ENCODE data around the gene NEO1.
"Not testable (repeated sequence)": the region's sequence is repeated elsewhere in the genome, so short reads cannot be mapped to it uniquely, and the experiment has no call there.

NEO1 gene

DNA sequence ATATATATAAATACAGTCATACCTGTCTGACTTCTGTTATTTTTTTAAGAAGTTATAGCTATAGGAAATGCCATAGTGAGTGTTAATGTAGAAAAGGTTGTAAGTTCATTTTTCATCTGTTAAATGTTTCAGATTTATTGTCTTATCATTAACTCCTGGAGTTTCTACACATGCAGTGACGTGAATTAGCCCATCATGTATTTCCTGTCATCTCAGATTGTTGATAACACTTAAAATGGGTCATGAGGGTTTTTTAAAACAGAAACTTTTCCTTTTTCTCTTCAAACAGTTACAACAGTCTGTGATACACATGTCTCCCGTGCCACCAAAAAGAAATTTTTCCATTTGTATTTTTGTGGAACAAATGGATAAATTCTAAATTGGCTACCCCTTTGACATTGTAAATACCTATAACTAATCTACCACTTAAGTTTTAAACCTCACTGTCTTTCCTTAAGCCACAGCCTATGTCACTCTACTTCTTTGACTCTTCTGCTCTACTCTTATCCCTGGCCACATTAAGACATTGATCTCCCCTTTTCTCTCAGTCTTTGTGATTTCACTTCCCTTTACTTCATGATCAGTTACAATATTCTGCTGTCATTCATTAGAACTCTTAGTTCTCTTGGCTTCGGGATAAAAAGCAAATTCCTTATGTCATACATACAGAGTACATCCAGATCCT, 89.1 kb downstream of the NEO1 start:
- no peak for DNase-seq (ENCODE audit: low spot score)

DNA sequence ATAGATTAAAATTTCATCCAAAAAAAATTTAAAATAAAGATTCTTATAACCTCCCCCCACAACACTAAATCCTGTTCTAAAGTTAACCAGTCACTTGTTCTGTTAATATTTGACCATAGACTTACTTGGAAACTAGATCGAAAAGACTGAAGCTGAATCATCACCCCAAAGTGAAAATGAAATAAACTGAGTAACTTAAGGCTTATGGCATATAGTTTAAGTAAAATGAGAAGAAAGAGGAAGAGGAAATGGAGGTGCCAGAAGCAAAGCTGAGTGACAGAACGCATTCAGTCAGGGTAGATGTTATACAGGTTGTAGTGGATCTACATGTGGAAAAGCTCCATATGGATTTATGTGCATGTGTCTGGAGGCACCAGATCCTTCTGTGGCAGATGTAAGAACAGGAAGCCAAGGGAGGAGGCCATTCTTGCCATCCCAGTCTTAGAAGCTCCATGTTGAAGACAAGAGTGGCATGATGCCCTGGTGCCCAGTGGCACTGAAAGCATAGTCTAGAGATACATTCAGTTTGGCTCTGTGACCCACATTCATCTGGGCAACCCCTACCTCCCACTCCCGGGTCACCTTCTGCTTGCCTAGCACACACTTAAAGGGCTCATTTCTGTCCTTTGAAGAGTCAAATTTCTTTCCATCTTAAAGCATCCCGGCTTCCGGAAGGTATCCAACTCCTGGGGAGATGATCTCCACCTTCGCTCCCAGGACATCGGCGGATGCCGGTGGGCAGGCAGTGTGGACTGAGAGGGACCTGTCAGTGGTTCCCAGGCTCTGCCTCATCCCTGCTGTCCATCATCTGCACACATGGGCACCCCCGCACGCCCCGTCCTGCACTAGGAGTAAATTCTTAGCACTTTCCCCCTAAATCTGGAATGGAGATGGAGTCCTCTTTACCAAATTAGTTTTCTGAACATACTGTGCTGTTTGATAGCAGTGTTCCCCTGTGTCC, 90.8 kb downstream of the NEO1 start:
- peak; percentile 84 for DNase-seq (ENCODE audit: low spot score)

DNA sequence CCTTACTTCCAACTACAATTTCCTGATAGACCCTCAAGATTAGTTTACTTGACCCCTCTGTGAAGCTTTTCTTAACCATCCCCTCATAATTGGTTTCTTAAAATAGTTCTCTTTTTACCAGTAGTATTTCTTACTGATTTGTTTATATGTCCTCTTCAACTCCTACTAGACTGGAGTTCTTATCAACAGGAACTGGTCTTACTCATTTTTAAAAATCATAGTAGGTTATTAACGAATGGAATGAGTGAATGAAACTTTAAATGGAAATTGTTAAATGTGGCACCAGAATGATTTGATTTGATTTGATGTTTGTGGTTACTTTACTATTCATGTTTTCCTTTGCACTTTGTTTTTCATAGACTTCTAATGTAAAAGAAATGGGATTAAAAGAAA, 91.5 kb downstream of the NEO1 start:
- no peak for DNase-seq (ENCODE audit: low spot score)

DNA sequence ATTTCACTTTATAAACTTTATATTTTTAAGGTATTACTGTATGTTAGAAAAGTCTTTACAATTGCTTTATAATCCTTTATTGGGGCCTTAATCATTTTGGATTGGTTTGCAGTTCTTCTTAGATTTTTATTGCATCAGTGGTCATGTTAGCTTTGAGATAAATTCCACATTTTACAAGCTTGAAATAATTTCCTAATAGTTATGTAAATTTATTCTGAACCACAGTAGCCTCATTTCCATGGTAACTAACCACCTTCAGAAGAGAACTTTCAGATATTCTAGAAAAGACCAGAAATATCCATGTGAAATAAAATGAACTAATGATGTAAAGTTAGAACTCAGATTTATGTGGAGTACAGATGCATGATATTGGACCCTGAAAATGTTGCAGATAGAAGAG, 94.2 kb downstream of the NEO1 start:
- DNase-seq (ENCODE audit: low spot score) = no peak

DNA sequence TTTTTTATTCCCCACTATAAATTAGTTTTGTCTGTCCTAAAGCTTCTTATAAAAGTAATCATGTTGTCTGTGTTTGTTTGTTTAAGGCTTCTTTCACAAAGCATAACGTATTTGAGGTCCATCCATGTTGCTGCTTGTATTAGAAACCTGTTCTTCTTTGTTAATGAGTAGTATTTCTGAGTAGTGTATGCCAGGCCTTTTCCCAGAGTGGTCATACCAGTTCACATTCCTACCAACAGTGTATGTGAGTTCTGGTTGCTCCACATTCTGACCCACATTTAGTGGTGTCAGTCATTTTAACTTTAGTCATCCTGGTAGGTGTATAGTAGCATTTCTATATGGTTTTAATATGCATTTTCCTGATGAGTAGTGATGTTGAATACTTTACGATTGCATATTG, 98.6 kb downstream of the NEO1 start:
- no peak for DNase-seq (ENCODE audit: low spot score)

DNA sequence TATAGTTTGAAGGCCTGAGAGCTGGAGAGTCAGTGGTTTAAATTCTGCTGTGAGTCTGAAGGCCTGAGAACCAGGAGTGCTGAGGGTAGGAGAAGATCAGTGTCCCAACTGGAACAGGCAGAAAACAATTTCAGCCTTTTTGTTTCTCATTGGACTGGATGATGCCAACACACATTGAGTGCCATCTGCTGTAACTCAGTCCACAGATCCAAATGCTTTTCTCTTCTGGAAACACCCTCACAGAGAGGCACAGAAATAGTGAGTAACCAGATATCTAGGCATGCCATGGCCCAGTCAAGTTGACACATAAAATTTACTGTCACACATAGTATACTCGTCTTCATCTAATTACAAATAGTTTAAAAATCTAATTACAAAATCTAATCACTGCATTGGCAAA, 100.8 kb downstream of the NEO1 start:
- DNase-seq (ENCODE audit: low spot score) = no peak

DNA sequence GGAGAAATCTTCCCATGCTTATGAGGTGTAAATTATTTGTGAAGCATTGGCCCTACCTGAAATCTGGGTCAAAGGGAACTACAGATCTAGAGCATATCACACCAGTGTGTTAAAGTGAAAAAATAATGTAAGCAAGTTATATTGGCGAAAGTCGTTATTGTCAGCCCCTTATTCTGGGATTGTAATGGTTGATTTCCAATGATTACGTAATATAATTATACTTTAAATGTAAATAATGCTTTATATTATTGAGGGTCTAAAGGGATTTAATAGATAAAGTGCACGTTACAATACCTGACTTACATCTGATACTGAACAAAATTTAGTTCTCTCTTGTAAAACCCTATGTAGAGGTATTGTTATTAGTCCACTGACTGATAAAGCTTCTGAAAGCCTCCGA, 101.2 kb downstream of the NEO1 start:
- no peak for DNase-seq (ENCODE audit: low spot score)

DNA sequence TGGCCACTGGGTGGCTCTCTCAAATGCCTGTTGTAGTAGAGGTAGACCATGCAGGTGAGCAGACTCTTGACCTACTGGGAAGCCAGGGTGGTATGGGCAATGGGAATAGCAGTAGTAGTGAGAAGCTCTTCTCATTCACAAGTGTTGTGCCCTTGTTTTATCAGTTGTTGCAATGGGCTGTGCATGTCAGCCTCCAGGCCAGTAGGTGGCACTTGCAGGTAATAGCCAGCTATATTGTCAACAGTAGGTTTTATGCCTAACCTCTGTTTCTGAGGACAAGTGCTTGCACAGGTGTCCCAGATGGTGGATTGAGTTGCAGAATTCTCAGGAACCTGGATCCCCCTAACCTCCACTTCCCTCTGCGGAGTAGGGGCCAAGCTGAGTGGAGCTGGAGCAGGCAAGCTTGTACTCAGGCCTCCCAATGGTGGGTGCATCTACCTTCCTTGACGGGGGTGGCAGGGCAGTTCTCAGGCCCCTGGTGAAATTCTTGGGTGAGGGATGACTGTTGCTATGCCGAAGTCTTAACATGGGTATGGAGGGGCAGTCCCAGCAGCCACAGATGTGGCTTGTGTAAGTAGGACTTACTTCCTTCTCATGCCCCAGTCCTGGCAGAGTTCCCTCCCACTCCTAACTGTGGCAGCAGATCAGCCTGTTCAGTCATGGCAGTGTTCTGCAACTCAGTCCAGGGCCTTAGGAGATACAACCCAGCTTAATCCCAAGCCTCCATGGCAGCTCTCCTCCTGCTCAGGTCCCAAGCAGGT, 104.3 kb downstream of the NEO1 start:
- DNase-seq (ENCODE audit: low spot score) = no peak

DNA sequence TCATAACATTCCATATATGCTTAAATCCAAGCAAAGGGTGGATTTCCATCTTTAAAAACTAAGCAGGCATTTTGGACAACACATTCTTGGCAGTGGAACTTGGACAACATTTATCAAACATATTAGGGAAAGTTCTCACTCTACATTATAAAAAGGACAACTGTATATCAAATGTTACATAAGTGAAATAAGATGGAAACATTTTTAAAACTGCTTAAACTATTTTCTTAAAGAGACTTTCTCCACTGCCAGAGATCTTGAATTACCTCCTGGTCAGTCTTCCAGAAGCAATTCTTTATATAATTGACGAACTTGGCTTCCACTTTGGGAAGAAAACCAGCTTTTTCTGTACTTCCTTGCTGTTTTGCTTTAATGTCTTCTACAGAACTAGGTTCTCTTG, 109.3 kb downstream of the NEO1 start:
- no peak for DNase-seq (ENCODE audit: low spot score)

DNA sequence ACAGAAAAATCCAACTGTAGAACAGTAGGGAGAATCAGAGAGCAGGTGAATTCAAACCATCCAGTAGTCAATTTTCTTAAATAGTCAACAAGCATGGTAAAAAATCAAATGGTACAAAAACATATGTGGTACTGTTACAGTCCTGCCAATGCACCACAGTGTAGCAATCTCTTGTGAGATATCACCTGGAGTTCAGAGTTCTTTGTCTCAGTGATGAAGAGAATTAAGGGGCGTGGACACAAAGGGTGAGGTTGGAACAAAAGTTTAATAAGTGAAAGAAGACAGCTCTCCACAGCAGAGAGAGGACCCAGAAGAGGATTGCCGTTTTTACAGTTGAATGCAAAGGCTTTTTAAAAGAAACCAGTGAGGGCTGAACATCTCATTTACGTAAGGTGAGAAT, 113.2 kb downstream of the NEO1 start:
- DNase-seq (ENCODE audit: low spot score) = no peak

DNA sequence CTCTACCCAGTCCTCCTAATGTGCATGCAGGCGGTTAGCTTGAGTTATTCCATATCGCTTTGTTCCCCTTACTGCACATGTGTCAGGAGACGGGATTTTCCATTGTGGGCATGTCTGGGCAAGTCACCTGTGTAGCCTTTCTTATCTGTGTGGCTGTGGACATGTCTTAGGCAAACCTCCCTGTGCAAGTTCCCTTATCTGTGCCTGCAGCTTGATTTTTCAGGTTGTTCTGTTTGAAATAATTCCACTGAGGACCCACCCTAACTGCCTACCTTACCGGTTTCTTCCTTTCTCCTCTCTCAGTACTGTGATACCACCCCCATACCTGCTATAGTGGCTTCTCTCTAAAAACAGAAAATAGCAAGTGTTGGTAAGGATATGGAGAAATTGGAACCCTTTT, 113.6 kb downstream of the NEO1 start:
- no peak for DNase-seq (ENCODE audit: low spot score)

DNA sequence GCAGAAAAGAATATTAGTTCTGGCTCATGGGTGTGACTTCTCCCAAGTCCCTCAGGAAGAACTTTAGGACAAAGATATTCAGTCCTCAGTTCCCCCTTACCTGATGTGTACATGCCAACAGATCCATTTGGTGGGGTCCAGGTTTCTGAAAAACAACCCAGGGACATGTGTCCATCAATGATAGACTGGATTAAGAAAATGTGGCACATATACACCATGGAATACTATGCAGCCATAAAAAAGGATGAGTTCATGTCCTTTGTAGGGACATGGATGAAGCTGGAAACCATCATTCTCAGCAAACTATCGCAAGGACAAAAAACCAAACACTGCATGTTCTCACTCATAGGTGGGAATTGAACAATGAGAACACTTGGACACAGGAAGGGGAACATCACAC, 114.4 kb downstream of the NEO1 start:
- DNase-seq (ENCODE audit: low spot score) = not testable (repeated sequence)

DNA sequence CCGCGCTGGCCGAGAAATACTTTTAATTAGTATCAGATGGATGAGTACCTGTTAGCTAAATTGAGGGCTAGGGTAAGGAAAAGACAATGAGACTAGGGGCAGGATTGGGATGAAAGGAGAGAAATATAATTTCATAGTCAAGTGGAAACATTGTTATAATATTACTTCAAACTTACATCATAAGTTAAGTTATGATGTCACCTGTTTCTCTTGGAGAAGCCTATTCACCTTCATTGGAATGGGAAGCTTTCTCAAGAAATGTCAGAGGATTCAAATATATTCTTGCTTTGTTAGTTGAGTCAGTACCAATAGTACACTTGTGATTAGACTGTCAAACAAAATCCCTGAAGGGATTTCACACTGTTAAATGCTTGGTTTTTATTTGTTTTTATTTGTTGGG, 116.2 kb downstream of the NEO1 start:
- DNase-seq (ENCODE audit: low spot score) = no peak

DNA sequence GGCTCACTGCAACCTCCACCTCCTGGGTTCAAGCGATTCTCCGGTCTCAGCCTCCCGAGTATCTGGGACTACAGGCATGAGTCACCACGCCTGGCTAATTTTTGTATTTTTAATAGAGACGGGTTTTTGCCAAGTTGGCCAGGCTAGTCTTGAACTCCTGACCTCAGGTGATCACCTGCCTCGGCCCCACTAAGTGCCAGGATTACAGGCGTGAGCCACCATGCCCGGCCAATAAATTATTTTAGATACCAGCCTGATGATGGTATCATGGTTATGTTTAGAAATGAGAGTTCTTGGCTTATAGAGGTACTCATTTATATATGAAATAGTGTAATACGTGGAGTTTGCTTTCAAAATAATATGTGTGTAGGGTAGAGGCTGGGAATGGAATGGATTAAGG, 119.4 kb downstream of the NEO1 start:
- DNase-seq (ENCODE audit: low spot score) = no peak

DNA sequence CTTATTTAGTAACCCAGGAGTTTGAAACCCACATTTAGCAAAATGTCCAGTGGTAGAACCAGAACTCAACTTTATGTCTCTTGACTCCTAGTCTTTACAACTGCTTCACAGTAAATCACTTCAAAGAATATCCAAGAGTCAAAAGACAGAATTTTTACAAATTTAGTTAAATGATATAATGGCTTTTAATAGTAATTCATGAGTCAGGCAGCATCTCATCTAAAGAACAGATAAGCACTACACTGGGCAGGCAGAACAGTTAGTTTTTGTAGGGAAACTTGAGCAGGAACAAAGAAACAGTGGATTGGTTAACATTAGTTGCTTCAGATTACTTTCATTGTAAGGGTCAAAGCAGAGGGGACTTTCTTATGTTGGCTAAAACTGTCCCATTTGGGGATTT, 120.2 kb downstream of the NEO1 start:
- no peak for DNase-seq (ENCODE audit: low spot score)

DNA sequence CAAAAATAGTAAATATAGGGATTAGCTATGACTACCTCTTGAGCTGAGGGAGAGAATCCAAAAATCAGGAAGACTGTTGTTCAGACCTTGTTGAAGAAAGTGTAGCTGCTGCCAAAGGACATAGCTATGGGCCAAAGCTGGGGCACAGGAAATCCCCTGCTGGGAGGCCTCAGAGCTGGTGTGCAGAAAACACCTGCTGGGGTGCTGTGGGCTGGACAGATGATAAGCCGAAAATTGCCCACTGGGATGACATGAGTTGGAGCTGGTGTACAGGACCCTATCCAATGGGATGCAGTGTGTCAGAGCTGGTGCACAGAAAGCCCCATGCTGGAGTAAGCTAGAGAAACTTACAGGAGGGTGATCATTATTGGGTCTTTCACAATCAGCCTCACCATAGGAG, 121.9 kb downstream of the NEO1 start:
- DNase-seq (ENCODE audit: low spot score) = no peak

DNA sequence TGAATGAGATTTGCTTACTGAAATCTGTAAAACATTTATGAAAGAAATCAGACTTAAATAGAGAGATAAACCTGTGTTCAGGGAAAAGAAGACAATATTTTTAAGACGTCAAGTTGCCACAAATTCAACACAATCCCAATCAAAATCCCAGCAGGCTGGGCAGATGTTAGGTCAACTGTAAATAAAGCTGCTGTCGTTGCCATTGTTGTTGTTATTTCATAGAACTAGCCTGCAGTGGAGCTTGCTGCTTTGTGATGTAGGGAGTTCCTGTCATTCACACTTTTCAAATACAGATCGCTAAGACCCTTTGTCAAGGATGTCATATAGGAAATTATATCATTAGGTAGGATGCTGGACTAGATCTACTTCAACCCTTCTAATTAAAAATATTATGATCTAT, 123.1 kb downstream of the NEO1 start:
- DNase-seq (ENCODE audit: low spot score) = no peak

DNA sequence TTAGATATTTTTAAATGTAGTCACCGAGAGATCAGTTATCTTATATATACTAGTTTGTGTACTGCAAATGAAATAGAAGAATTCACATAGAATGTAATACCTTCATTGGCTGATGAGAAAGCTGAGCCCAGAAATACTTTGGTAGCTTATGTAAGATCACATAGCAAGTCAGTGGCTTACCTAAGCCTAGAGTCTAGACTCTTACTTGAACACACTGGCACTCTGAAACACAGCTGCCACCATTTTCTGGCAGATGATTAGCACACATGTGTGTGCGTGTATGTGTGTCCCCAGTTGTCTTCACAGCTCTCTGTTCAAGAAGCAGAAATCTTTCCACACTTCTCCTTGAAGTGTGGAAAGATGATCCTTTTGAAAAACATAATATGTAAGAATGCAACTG, 124.3 kb downstream of the NEO1 start:
- DNase-seq (ENCODE audit: low spot score) = no peak

DNA sequence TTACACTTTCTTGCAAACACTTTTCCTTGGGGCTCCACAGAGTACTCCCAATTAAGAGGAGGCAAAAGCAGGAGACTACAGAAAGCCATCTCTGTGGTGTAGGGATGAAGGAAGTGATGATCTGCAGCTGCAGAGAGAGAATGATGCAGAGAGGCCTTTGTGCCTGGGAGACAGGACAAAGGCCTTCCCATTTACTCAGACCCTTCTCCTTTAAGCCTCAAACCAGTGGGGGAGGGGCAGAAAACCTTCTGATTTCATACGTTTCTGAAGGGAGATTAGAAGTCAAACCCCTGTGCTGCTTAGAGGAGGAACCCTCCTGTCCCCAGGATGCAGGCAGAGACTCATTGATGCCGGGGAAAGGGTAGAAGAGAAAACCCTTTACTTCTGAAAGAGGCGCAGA, 130.8 kb downstream of the NEO1 start:
- no peak for DNase-seq (ENCODE audit: low spot score)

DNA sequence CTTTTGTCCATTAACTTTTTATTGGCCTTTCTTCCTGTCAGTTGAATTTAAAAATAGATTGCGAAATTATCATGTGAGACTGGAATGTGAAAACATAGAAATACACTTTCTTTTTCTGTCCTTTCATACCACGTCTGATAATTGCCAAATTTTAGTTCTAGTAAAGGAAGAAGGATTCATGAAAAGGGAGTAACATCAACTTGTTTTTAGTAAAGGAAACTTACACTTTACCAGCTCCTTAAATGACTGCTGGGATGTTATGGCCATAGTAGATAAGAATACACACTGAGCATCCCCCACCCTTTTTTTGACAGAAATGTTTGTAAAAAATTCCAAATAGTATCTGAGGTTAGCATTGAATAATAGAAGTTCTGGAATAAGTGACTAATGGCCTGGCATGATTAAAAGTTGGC, 137.9 kb downstream of the NEO1 start:
- no peak for DNase-seq (ENCODE audit: low spot score)

DNA sequence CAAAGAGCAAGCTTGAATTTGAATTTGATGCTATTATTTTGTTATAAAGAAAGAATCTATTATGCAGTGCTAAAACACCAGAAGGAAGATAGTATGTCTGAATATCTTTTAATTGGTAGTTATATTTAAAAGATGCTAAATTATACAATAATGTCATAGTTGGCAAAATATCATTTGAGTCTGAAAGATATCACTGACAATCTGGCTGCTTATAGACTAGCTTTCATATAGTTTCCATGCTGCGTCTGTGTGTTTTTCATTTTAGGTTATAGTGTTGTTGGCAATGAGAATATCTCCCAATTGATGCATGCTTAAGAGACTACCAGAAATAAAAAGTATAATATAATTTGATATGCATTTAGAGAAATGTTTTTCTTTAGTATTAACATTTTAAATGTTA, 142.9 kb downstream of the NEO1 start:
- DNase-seq (ENCODE audit: low spot score) = no peak

DNA sequence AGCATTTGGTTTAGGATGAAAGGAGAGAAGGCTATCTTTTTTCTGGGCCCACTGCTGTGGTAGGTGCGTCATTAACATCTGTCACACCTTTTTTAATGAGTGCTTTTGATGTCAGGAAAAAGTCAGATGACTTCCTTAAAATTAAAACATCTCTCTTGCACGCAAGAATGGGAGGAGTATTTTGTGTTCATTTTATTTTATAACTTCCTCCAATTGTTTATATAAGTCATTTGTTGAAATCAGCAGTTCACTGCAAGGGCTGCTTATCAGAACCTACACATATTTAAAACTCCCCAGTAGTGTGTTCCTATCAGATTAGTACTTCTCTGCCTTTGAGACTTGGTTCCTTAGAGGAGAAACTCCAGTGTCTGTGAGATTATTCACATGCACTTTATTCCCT, 143.8 kb downstream of the NEO1 start:
- no peak for DNase-seq (ENCODE audit: low spot score)

DNA sequence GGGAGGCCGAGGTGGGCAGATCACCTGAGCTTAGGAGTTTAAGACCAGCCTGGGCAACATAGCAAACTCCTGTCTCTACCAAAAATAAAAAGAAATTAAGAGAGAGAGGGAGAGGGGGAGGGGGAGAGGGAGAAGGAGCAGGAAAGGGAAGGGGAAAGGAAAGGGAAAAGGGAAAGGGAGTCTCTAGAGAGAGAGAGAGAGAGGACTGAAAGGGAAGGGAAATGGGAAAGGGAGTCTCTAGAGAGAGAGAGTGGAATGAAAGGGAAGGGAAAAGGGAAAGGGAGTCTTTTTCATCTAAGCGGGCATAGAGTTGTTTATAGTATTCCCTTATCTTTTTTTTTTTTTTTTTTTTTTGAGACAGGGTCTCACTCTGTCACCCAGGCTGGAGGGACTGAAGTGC, 148.1 kb downstream of the NEO1 start:
- DNase-seq (ENCODE audit: low spot score) = no peak
